ENCODE results near the gene WNK2.

WNK2 gene

DNA sequence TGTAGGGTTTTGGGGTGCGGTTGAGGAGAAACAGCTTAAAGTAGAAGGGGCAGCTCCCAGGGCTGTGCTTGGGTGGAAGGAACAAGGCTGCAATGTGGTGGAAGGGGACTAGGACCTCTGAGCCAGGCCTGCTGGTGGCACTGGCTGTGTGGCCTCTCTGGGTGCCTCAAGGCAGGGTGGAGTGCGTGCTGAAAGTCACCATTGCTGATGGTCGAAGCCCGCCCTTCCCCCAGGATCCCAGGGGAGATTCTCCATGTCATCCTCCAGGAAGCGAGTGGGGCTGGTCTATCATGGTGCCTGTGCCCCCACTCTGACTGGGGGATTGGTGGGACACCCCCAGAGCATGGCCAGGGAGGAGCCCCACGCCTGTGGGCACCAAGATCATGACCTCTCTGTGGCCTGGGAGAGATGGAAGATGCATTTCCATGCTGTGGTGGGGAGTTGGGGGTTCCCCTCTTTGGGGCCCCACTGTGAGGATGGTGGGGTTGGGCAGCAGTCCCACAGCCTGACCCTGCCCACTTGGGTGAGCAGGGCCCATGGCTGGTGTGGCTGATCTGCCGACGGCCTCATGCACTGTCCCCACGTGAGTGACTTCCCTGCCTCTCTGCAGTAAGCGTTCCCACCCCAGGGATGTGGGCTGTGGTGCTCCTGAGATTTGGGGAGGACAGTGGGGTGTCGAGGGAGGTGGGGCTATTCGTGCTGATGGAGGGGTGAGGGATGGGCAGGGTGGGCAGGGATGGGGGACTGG lies 25.8 kb downstream of the WNK2 start:
- Histone ChIP-seq H4K20me1 (ENCODE audit: control insufficient read depth, insufficient read depth, low read depth, low read length) (no peaks in the 10 kb centered on the region), H3K4me1 (ENCODE audit: control insufficient read depth, low read length) (peaks cover 5% of the 10 kb centered on the region), H3K36me3 (ENCODE audit: control insufficient read depth, low read length) (no peaks in the 10 kb centered on the region), H3K79me2 (ENCODE audit: control insufficient read depth, low read length) (no peaks in the 10 kb centered on the region), H3K9me2 (replicated peaks; ENCODE audit: control insufficient read depth, low read length) (no peaks in the 10 kb centered on the region), H3F3A (ENCODE audit: control insufficient read depth, insufficient read depth) (peaks cover 4% of the 10 kb centered on the region; the same call in 1 of the 2 replicates), H3K4me2 (ENCODE audit: low read length) (no peak overlapping the region), H3K27me3 (ENCODE audit: control insufficient read depth, low read length) (no peaks in the 10 kb centered on the region), H3K9me3 (ENCODE audit: control insufficient read depth, insufficient read depth, low read length) (no peaks in the 10 kb centered on the region; the same call in 1 of the 2 replicates), H3K27ac (ENCODE audit: low read depth, low read length) (no peak overlapping the region), H3K4me3 (ENCODE audit: low read length) (no peak overlapping the region)
- TF ChIP-seq, protein P1, sequence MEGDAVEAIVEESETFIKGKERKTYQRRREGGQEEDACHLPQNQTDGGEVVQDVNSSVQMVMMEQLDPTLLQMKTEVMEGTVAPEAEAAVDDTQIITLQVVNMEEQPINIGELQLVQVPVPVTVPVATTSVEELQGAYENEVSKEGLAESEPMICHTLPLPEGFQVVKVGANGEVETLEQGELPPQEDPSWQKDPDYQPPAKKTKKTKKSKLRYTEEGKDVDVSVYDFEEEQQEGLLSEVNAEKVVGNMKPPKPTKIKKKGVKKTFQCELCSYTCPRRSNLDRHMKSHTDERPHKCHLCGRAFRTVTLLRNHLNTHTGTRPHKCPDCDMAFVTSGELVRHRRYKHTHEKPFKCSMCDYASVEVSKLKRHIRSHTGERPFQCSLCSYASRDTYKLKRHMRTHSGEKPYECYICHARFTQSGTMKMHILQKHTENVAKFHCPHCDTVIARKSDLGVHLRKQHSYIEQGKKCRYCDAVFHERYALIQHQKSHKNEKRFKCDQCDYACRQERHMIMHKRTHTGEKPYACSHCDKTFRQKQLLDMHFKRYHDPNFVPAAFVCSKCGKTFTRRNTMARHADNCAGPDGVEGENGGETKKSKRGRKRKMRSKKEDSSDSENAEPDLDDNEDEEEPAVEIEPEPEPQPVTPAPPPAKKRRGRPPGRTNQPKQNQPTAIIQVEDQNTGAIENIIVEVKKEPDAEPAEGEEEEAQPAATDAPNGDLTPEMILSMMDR (IDR thresholded peaks at IDR 0.05; ENCODE audit: low read depth, low read length, poor library complexity, severe bottlenecking), result no peak
- TF ChIP-seq EZH2phosphoT487 (IDR thresholded peaks at IDR 0.05; ENCODE audit: borderline replicate concordance, low read length), result no peak

DNA sequence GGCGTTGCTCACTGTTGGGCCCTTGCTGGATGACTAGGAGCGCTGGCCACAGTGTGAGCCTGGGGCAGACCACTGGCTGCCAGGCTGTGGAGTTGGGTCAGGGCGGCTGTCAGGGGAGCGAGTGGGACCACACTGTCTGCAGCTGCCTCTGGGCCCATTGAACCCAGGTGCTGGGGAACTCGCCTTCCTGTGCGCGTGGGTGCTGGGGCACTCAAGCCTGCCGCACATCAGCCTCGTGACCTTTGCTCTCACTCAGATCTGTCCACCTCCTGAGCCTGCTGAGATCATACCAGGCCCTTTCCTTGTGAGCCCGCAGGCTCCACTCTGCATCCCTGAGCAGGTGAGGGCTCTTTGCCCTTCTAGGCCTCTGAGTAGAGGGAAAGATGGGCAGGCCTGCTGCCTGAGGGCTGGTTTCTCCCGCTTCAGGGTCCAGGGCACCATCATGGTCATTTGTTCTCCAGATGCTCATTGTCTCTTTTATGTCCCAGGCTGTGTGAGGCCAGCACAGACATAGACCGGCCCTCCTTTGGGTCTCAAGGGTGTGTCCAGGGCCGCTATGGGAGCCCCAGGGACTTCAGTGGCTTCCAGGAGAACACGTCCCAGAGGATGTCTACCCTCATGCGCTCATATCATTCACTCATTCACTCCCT lies 26.5 kb downstream of the WNK2 start:
- Histone ChIP-seq H3K79me2 (ENCODE audit: control insufficient read depth, low read length) (no peaks in the 10 kb centered on the region), H3F3A (ENCODE audit: control insufficient read depth, insufficient read depth) (peaks cover 4% of the 10 kb centered on the region; the same call in 1 of the 2 replicates), H3K27me3 (ENCODE audit: control insufficient read depth, low read length) (no peaks in the 10 kb centered on the region), H3K4me3 (ENCODE audit: low read length) (no peak overlapping the region), H3K36me3 (ENCODE audit: control insufficient read depth, low read length) (no peaks in the 10 kb centered on the region), H3K4me1 (ENCODE audit: control insufficient read depth, low read length) (no peaks in the 10 kb centered on the region; the same call in 1 of the 2 replicates), H4K20me1 (ENCODE audit: control insufficient read depth, insufficient read depth, low read depth, low read length) (no peaks in the 10 kb centered on the region), H3K9me2 (replicated peaks; ENCODE audit: control insufficient read depth, low read length) (no peaks in the 10 kb centered on the region), H3K27ac (ENCODE audit: low read depth, low read length) (no peak overlapping the region), H3K4me2 (ENCODE audit: low read length) (no peak overlapping the region), H3K9me3 (ENCODE audit: control insufficient read depth, insufficient read depth, low read length) (no peaks in the 10 kb centered on the region; the same call in 1 of the 2 replicates)
- no peak for TF ChIP-seq EZH2phosphoT487 (IDR thresholded peaks at IDR 0.05; ENCODE audit: borderline replicate concordance, low read length)
- TF ChIP-seq, protein P1 (IDR thresholded peaks at IDR 0.05; ENCODE audit: low read depth, low read length, poor library complexity, severe bottlenecking), result no peak

DNA sequence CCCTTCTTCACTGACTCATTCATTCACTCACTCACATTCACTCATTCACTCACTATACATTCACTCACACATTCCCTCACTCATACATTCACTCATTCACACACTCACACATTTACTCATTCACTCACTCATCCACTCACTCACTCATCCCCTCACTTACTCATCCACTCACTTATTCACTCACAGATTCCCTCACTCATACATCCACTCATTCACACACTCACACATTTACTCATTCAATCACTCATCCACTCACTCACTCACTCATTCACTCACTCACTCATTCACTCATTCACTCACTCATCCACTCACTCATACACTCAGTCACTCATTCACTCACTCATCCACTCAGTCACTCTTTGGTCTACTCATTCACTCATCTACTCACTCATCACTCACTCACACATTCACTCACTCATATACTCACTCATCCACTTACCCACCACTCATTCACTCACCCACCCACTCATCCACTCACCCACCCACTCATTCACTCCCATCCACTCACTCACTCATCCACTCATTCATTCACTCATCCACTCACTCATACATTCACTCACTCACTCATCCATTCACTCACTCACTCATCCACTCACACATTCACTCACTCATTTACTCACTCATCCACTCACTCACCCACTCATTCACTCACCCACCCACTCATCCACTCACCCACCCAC lies 27.2 kb downstream of the WNK2 start:
- no peak overlapping the region for H3K4me3 ChIP-seq (ENCODE audit: low read length)
- no peaks in the 10 kb centered on the region for H3K79me2 ChIP-seq (ENCODE audit: control insufficient read depth, low read length)
- no peak overlapping the region for H3K27ac ChIP-seq (ENCODE audit: low read depth, low read length)
- H3K4me2 ChIP-seq (ENCODE audit: low read length), result no peak overlapping the region
- no peaks in the 10 kb centered on the region for H3K27me3 ChIP-seq (ENCODE audit: control insufficient read depth, low read length)
- no peaks in the 10 kb centered on the region for H3K36me3 ChIP-seq (ENCODE audit: control insufficient read depth, low read length)
- H4K20me1 ChIP-seq (ENCODE audit: control insufficient read depth, insufficient read depth, low read depth, low read length), result no peaks in the 10 kb centered on the region
- peaks cover 4% of the 10 kb centered on the region for H3K4me1 ChIP-seq (ENCODE audit: control insufficient read depth, low read length)
- TF ChIP-seq, protein P1 (IDR thresholded peaks at IDR 0.05; ENCODE audit: low read depth, low read length, poor library complexity, severe bottlenecking), result no peak
- TF ChIP-seq EZH2phosphoT487 (IDR thresholded peaks at IDR 0.05; ENCODE audit: borderline replicate concordance, low read length), result no peak
- H3K9me3 ChIP-seq (ENCODE audit: control insufficient read depth, insufficient read depth, low read length), result no peaks in the 10 kb centered on the region; the same call in 1 of the 2 replicates
- H3F3A ChIP-seq (ENCODE audit: control insufficient read depth, insufficient read depth), result peaks cover 4% of the 10 kb centered on the region; the same call in 1 of the 2 replicates
- no peaks in the 10 kb centered on the region for H3K9me2 ChIP-seq (replicated peaks; ENCODE audit: control insufficient read depth, low read length)

All from DOHH2 (cell line).